OCI-LY3 (cell line): ENCODE measurements around the gene SLC16A4.

ENCODE experiments used
- H2AFZ ChIP-seq: fragments of 200-600, 300-600 bp; shearing (Covaris generic); 2 replicates; pipeline ENCODE4 v1.6.0; 2014; ENCODE audit warnings: antibody characterized with exemption, low read depth, low read length
- H3K27ac ChIP-seq: fragments of 200-600, 300-600 bp; sonication (generic); 2 replicates; pipeline ENCODE4 v1.5.1; 2014; ENCODE audit warnings: mild to moderate bottlenecking, low read length, moderate library complexity, mixed read lengths
- H3K27me3 ChIP-seq: fragments of 200-600, 300-600 bp; sonication (generic); 2 replicates; pipeline ENCODE4 v1.6.1; 2014; ENCODE audit warnings: low read depth, low read length, mixed read lengths
- H3K36me3 ChIP-seq: fragments of 200-600, 300-600 bp; sonication (generic); replicated peaks from 2 replicates; pipeline ENCODE3; 2014; ENCODE audit warnings: low read depth, low read length, mixed read lengths
- H3K4me1 ChIP-seq: fragments of 300-600, 200-600 bp; sonication (generic); 2 replicates; pipeline ENCODE4 v1.6.1; 2014; ENCODE audit warnings: low read length, mixed read lengths
- H3K4me2 ChIP-seq: fragments of 200-600, 300-600 bp; sonication (generic); 2 replicates; pipeline ENCODE4 v1.6.1; 2014; ENCODE audit warnings: low read length, mixed read lengths
- H3K4me3 ChIP-seq: fragments of 300-600, 200-600 bp; sonication (generic); 2 replicates; pipeline ENCODE4 v1.5.1; 2014; ENCODE audit warnings: antibody characterized with exemption, mild to moderate bottlenecking, low read length, moderate library complexity
- H3K79me2 ChIP-seq: fragments of 300-600, 200-600 bp; shearing (Covaris generic); 2 replicates; pipeline ENCODE4 v1.6.1; 2014; ENCODE audit warnings: mild to moderate bottlenecking, low read length, mixed read lengths
- H3K9ac ChIP-seq: fragments of 300-600, 200-600 bp; shearing (Covaris generic); 2 replicates; pipeline ENCODE4 v1.6.0; 2014; ENCODE audit warnings: mild to moderate bottlenecking, low read length, moderate library complexity
- H3K9me3 ChIP-seq: fragments of 200-600, 300-600 bp; shearing (Covaris generic); 2 replicates; pipeline ENCODE4 v1.6.1; 2014; ENCODE audit warnings: low read length, mixed read lengths; ENCODE audit not compliant: insufficient read depth
- H4K20me1 ChIP-seq: fragments of 200-600, 300-600 bp; sonication (generic); 2 replicates; pipeline ENCODE4 v1.6.1; 2016; ENCODE audit warnings: low read length, mixed read lengths; ENCODE audit not compliant: insufficient read depth
- EZH2phosphoT487 ChIP-seq: fragments of 200-600 bp; shearing (Covaris generic); IDR thresholded peaks from 2 replicates; pipeline ENCODE4 v1.6.1; 2018; ENCODE audit warnings: antibody characterized with exemption, mixed run types, low read depth
- TF ChIP-seq, protein P1 (sequence below): fragments of 200-600, 300-600 bp; sonication (generic); IDR thresholded peaks from 2 replicates; pipeline ENCODE4 v1.5.1; 2014; ENCODE audit warnings: antibody characterized with exemption, low read length, low read depth

SLC16A4 gene

DNA sequence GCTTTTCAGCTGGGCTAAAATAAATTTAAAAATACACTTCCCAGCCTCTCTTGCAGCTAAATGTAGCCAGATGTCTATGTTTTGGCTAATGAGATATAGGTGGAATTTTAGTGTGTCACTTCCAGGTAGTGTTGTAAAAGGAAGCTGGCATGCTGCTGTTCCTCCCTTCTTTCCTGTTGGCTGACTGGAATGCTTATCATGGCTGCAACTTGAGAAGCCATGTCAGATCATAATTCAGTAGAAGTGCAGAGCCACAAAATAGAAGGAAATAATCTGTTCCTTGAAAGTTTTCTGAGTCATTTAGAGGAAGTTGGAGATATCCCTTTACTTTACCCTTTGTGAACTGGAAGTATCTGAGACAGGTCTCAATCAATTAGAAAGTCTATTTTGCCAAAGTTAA is 62.6 kb downstream of the SLC16A4 start:
- Histone ChIP-seq H3K9ac (no peak overlapping the region), H3K36me3 (no peaks in the 10 kb centered on the region), H3K4me1 (peaks cover 6% of the 10 kb centered on the region; the same call in 1 of the 2 replicates), H4K20me1 (no peaks in the 10 kb centered on the region), H2AFZ (no peak overlapping the region), H3K27ac (no peak overlapping the region), H3K27me3 (no peaks in the 10 kb centered on the region), H3K9me3 (no peaks in the 10 kb centered on the region), H3K79me2 (no peaks in the 10 kb centered on the region), H3K4me3 (no peak overlapping the region), H3K4me2 (no peak overlapping the region)
- TF ChIP-seq, protein P1, sequence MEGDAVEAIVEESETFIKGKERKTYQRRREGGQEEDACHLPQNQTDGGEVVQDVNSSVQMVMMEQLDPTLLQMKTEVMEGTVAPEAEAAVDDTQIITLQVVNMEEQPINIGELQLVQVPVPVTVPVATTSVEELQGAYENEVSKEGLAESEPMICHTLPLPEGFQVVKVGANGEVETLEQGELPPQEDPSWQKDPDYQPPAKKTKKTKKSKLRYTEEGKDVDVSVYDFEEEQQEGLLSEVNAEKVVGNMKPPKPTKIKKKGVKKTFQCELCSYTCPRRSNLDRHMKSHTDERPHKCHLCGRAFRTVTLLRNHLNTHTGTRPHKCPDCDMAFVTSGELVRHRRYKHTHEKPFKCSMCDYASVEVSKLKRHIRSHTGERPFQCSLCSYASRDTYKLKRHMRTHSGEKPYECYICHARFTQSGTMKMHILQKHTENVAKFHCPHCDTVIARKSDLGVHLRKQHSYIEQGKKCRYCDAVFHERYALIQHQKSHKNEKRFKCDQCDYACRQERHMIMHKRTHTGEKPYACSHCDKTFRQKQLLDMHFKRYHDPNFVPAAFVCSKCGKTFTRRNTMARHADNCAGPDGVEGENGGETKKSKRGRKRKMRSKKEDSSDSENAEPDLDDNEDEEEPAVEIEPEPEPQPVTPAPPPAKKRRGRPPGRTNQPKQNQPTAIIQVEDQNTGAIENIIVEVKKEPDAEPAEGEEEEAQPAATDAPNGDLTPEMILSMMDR, result no peak
- no peak for TF ChIP-seq EZH2phosphoT487

DNA sequence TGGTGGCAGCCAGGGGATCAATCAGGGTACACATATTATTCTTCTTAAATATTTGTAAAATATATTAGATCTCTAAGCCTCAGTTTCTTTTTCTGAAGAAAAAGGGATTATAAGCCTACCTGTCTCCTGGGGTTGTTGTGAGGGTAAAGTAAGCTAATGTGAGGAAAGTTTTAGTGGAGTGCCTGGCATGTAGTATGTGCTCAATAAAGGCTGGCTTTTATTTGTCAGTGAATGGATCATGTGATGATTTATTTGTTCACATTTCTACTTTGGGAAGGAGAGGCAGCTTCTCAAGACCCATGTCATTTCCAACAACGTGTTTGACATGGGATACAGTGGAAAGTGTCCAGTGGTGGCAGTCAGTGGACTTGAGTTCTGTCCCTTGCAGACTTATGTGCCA is 64.0 kb downstream of the SLC16A4 start:
- Histone ChIP-seq H3K9ac (no peak overlapping the region), H3K27ac (no peak overlapping the region), H3K4me2 (no peak overlapping the region), H3K36me3 (no peaks in the 10 kb centered on the region), H3K79me2 (no peaks in the 10 kb centered on the region), H3K27me3 (no peaks in the 10 kb centered on the region), H4K20me1 (no peaks in the 10 kb centered on the region), H2AFZ (no peak overlapping the region), H3K4me3 (no peak overlapping the region), H3K4me1 (peaks cover 6% of the 10 kb centered on the region; the same call in 1 of the 2 replicates), H3K9me3 (no peaks in the 10 kb centered on the region)
- TF ChIP-seq EZH2phosphoT487, result no peak
- TF ChIP-seq, protein P1, result no peak

DNA sequence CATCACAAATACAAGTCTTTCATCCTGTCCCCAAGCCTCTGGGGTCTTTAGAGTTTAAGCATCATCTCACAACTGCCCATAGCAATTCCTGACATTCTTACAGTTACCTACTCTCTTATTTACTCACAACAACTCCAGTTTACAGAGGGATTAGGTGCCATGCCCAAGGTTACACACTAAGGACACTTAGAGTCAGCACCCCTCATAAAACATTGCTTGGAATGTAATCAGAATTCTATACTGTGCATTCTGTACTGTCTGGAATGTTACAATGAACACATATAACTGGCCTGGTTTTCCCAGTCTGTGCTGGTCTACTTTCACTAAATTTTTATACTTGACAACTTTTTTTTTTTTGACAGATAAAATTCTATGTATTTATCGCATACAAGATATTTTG is 66.2 kb downstream of the SLC16A4 start:
- H3K36me3 ChIP-seq, result no peaks in the 10 kb centered on the region
- no peak overlapping the region for H3K9ac ChIP-seq
- H3K4me3 ChIP-seq, result no peak overlapping the region
- no peak overlapping the region for H2AFZ ChIP-seq
- H4K20me1 ChIP-seq, result no peaks in the 10 kb centered on the region
- no peaks in the 10 kb centered on the region for H3K27me3 ChIP-seq
- TF ChIP-seq, protein P1, result no peak
- TF ChIP-seq EZH2phosphoT487, result no peak
- no peaks in the 10 kb centered on the region for H3K9me3 ChIP-seq
- no peaks in the 10 kb centered on the region for H3K79me2 ChIP-seq
- no peak overlapping the region for H3K27ac ChIP-seq
- H3K4me2 ChIP-seq, result no peak overlapping the region
- H3K4me1 ChIP-seq, result no peaks in the 10 kb centered on the region

DNA sequence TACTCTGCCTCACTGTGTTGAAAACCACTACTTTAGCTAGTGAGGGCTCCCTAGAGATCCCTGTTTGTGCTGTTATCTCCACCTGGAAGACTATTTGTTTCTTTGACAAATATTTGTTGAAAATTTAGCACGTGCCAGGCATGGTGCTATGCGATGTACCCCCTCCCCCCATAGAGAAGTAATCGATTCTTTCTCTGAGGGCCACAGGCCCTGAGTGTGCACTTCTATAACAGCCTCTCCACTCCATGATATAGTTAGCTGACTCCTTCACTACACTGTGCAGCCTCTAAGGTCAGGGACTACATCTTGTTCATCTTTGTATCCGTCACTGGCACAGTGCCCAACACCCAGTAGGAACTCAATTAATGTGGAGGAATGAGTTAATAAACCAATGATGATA is 69.0 kb downstream of the SLC16A4 start:
- Histone ChIP-seq H3K27ac (no peak overlapping the region), H3K4me2 (no peak overlapping the region), H4K20me1 (no peaks in the 10 kb centered on the region), H2AFZ (no peak overlapping the region), H3K4me3 (no peak overlapping the region), H3K9ac (no peak overlapping the region), H3K4me1 (no peaks in the 10 kb centered on the region), H3K27me3 (no peaks in the 10 kb centered on the region), H3K79me2 (no peaks in the 10 kb centered on the region), H3K9me3 (no peaks in the 10 kb centered on the region), H3K36me3 (no peaks in the 10 kb centered on the region)
- TF ChIP-seq, protein P1, result no peak
- no peak for TF ChIP-seq EZH2phosphoT487
